ENCODE results near the gene IER3IP1. TPM values are rescaled to one million over a fixed set of nuclear protein-coding genes. Genes with fewer than 3 reads are reported as not detected.

IER3IP1 gene
- total RNA-seq, 1 experiment from 2014 or later: 41.3 TPM

Other genes with a start within 250 kb of the IER3IP1 start
- gene ELOA2, start 140.7 kb downstream of the IER3IP1 start, total RNA-seq (2014; rRNA removed; shearing (Covaris generic)): not detected in 2 replicates
- gene HDHD2, start 25.9 kb downstream of the IER3IP1 start, total RNA-seq (2014; rRNA removed; shearing (Covaris generic)): 15.1 and 16.8 TPM in 2 replicates
- gene SKOR2, start 75.3 kb upstream of the IER3IP1 start, total RNA-seq (2014; rRNA removed; shearing (Covaris generic)): not detected in 2 replicates